ENCODE measurements around the gene ZNF428. TPM values are rescaled to one million over a fixed set of nuclear protein-coding genes. Genes with fewer than 3 reads are reported as not detected.

ZNF428 gene
- polyA plus RNA-seq, 1 of the 3 experiments (the other 2 are of a cell fraction) = 79.5 TPM

DNA sequence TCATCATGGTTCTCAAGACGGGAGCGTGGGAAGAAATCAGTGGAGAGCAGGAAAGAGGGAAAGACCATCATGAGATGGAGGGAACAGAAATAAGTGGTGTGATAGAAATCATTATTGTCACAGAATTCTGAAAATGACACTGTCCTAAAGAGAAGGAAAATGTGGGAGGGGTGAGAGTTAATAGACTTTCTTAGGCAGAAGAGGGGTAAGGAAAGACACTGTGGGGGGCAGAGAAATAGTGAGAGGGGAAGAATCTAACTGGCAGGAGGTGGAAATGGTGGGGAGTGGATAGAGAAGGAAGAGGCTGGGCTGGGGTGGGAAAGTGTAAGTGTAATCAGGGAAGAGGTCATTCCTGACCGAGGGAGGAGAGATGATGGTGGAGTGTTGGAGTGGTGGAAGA lies 40.6 kb downstream of the ZNF428 start:
- Histone ChIP-seq H3K27me3 (ENCODE audit: insufficient read depth) (no peaks in the 10 kb centered on the region), H3F3A (replicated peaks; ENCODE audit: insufficient read depth) (peaks cover 3% of the 10 kb centered on the region), H3K4me3 (ENCODE audit: low read depth in 2 of 2, low read length in 1 of 2) (no peak overlapping the region), H4K20me1 (ENCODE audit: insufficient read depth) (no peaks in the 10 kb centered on the region), H3K9me2 (no peaks in the 10 kb centered on the region), H3K9ac (no peak overlapping the region), H3K27ac (ENCODE audit: low read depth in 2 of 2, low read length in 1 of 2) (no peak overlapping the region), H2AFZ (ENCODE audit: low read depth) (no peak overlapping the region), H3K9me3 (no peaks in the 10 kb centered on the region), H3K4me2 (no peak overlapping the region), H3K36me3 (replicated peaks in 1 of 2; ENCODE audit: control insufficient read depth in 1 of 2, insufficient read depth in 2 of 2, low read length in 1 of 2) (no peaks in the 10 kb centered on the region), H3K4me1 (ENCODE audit: control insufficient read depth in 1 of 2, insufficient read depth in 2 of 2, low read depth in 1 of 2, low read length in 1 of 2) (peaks cover 0 to 26% of the 10 kb centered on the region in 2 experiments; a peak in 1 of 4 replicates), H3K79me2 (ENCODE audit: insufficient read depth) (peaks cover 15% of the 10 kb centered on the region; the same call in 1 of the 2 replicates)
- TF ChIP-seq NRF1 (IDR thresholded peaks at IDR 0.05; ENCODE audit: low read depth, low read length) (no peak), MXI1 (IDR thresholded peaks at IDR 0.05; ENCODE audit: low read depth, low read length) (no peak), RXRA (IDR thresholded peaks at IDR 0.05; ENCODE audit: borderline replicate concordance, low read depth) (no peak), FOXJ3 (CRISPR knock-in tag; IDR thresholded peaks at IDR 0.05) (no peak), TCF12 (IDR thresholded peaks at IDR 0.05) (no peak), TEAD4 (IDR thresholded peaks at IDR 0.05; ENCODE audit: borderline replicate concordance, insufficient read depth) (no peak), RAD21 (IDR thresholded peaks at IDR 0.05; ENCODE audit: low read length) (no peak), ELF1 (IDR thresholded peaks at IDR 0.05) (no peak)
- TF ChIP-seq, protein P1, sequence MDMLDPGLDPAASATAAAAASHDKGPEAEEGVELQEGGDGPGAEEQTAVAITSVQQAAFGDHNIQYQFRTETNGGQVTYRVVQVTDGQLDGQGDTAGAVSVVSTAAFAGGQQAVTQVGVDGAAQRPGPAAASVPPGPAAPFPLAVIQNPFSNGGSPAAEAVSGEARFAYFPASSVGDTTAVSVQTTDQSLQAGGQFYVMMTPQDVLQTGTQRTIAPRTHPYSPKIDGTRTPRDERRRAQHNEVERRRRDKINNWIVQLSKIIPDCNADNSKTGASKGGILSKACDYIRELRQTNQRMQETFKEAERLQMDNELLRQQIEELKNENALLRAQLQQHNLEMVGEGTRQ (IDR thresholded peaks at IDR 0.05; ENCODE audit: borderline replicate concordance, low read depth, low read length) = no peak
- CTCF ChIA-PET = interaction anchor here (1.2 to 1.7 kb wide), 3 partner anchors 16 to 43 kb away, joined by 3 to 15 read pairs (median 4); no protein-coding TSS in a partner anchor
- 88% methylated on average over 3 of the region's 3 CpGs for WGBS (ENCODE audit: low lambda C conversion rate)
- POLR2A ChIA-PET = no interaction called here
- DNase-seq = no peak

DNA sequence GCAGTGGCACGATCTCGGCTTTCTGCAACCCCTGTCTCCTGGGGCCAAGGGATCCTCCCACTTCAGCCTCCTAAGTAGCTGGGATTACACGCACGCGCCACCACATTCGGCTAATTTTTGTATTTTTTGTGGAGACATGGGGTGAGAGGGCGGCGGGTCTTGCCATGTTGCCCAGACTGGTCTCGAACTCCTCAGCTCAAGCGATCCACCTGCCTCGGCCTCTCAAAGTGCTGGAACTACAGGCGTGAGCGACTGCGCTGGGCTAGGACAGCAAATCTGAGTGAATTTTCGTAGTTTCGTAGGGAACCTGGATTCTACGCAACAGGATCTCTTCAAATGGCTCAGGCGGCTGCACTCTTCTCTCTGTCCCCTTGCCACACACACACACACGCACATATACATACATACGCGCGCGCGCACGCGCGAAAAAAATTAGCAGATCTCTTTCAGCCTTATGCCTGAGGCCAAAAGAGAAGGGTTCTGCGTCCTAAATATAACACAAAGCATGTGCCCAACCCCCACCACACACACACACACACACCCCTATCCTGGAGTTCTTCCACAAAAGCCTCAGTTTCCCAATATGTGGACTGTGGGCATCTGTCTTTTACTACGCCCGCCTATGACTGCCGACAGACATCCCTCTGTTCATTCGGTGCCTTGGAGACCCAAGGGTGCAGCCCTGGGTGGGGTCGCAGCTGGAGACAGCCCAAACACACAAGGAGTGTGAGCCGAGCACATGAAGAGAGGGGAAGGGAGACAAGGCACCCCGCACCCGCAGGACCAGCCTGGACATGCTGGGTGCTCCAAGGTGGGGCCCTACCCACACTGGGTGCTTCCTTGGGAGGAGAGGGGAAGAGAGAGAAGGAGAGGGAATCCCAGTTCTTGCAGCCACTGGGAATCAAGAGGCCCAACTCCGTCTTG lies 43.2 kb downstream of the ZNF428 start:
- no peak for DNase-seq
- H3K36me3 ChIP-seq (replicated peaks in 1 of 2; ENCODE audit: control insufficient read depth in 1 of 2, insufficient read depth in 2 of 2, low read length in 1 of 2) = peaks cover 0 to 9% of the 10 kb centered on the region in 2 experiments
- H4K20me1 ChIP-seq (ENCODE audit: insufficient read depth) = no peaks in the 10 kb centered on the region
- TF ChIP-seq JUND (IDR thresholded peaks at IDR 0.05) (no peak), SIN3A (IDR thresholded peaks at IDR 0.05; ENCODE audit: borderline replicate concordance, low read depth, low read length) (no peak), TAF1 (IDR thresholded peaks at IDR 0.05; ENCODE audit: borderline replicate concordance, low read depth, low read length) (no peak), SMC3 (IDR thresholded peaks at IDR 0.05; ENCODE audit: low read depth, low read length) (no peak), NRF1 (IDR thresholded peaks at IDR 0.05; ENCODE audit: low read depth, low read length) (peak; percentile 32; the same call in 1 of the 2 replicates)
- TF ChIP-seq, protein P1 (IDR thresholded peaks at IDR 0.05; ENCODE audit: borderline replicate concordance, low read depth, low read length) = no peak
- peaks cover 23% of the 10 kb centered on the region; the same call in 1 of the 2 replicates for H3K79me2 ChIP-seq (ENCODE audit: insufficient read depth)
- no peaks in the 10 kb centered on the region for H3K9me3 ChIP-seq
- H3K9me2 ChIP-seq = no peaks in the 10 kb centered on the region
- ChIA-PET POLR2A (interaction anchor here (1.7 kb wide), 1 partner anchor 20 kb away, joined by 4 read pairs; the partner anchor contains the start of gene ZNF576), CTCF (interaction anchor here (2.7 to 3.7 kb wide), 2 partner anchors 19 to 21 kb away, joined by 12 to 43 read pairs; no protein-coding TSS in a partner anchor)
- 72% methylated on average over 33 of the region's 37 CpGs for WGBS (ENCODE audit: low lambda C conversion rate)
- H3K27me3 ChIP-seq (ENCODE audit: insufficient read depth) = no peaks in the 10 kb centered on the region
- H3K9ac ChIP-seq = peak overlapping the region; percentile 68
- peaks cover 0 to 19% of the 10 kb centered on the region in 2 experiments; a peak in 1 of 4 replicates for H3K4me1 ChIP-seq (ENCODE audit: control insufficient read depth in 1 of 2, insufficient read depth in 2 of 2, low read depth in 1 of 2, low read length in 1 of 2)
- peak overlapping the region; percentile 77 for H3K4me2 ChIP-seq
- peak overlapping the region; percentile 73 to 87 for H3K27ac ChIP-seq (ENCODE audit: low read depth in 2 of 2, low read length in 1 of 2)
- peak overlapping the region; percentile 38 to 59 for H3K4me3 ChIP-seq (ENCODE audit: low read depth in 2 of 2, low read length in 1 of 2)
- H3F3A ChIP-seq (replicated peaks; ENCODE audit: insufficient read depth) = no peaks in the 10 kb centered on the region
- H2AFZ ChIP-seq (ENCODE audit: low read depth) = peak overlapping the region; percentile 100
